HG02759 (cell line): Measurements from ENCODE around the gene COG5.

Source experiments
- ATAC-seq: cut with Tn5 transposase; IDR thresholded peaks from one replicate; pipeline ENCODE4 v1.9.1; 2021; ENCODE audit warnings: mild to moderate bottlenecking, moderate library complexity; ENCODE audit not compliant: unreplicated experiment

COG5 gene

GRCh38 chr7:107563775-107564552 lies at the start of gene COG5, which contains the start of gene DUS4L:
COG5 (minus strand) TSS chr7:107563920; CDS start chr7:107563896, 24 bp downstream.
DUS4L (plus strand) TSS chr7:107563971; CDS start chr7:107567071, 3,100 bp downstream.
- ATAC-seq = peak; percentile 97

- ATAC-seq = no peak
These were observed 49.7 kb upstream of the COG5 start for GRCh38 chr7:107613439-107613838.

- no peak for ATAC-seq
These were observed 46.6 kb upstream of the COG5 start for GRCh38 chr7:107610323-107610722.

- ATAC-seq = no peak
These were observed 46.1 kb upstream of the COG5 start for GRCh38 chr7:107609811-107610261.

- no peak for ATAC-seq
These were observed 42.6 kb upstream of the COG5 start for GRCh38 chr7:107606303-107606702.

- no peak for ATAC-seq
These were observed 41.6 kb upstream of the COG5 start for GRCh38 chr7:107605218-107605815.

- ATAC-seq = no peak
These were observed 37.1 kb upstream of the COG5 start for GRCh38 chr7:107600816-107601215.

GRCh38 chr7:107599262-107599661 lies 35.5 kb upstream of the COG5 start:
- ATAC-seq = no peak

- ATAC-seq = no peak
These were observed 34.2 kb upstream of the COG5 start for GRCh38 chr7:107597953-107598352.

- ATAC-seq = no peak
These were observed 33.8 kb upstream of the COG5 start for GRCh38 chr7:107597582-107597916.

- no peak for ATAC-seq
These were observed 33.3 kb upstream of the COG5 start for GRCh38 chr7:107596881-107597581.

- ATAC-seq = no peak
These were observed 31.4 kb upstream of the COG5 start for GRCh38 chr7:107594961-107595737.

- ATAC-seq = no peak
These were observed 29.3 kb upstream of the COG5 start for GRCh38 chr7:107593025-107593410.

GRCh38 chr7:107592361-107593024 lies 28.8 kb upstream of the COG5 start:
- no peak for ATAC-seq

GRCh38 chr7:107591421-107591820 lies 27.7 kb upstream of the COG5 start:
- no peak for ATAC-seq

- no peak for ATAC-seq
These were observed 24.9 kb upstream of the COG5 start for GRCh38 chr7:107588529-107589130.

GRCh38 chr7:107584716-107585115 lies 21.0 kb upstream of the COG5 start:
- no peak for ATAC-seq

GRCh38 chr7:107582875-107583274 lies 19.2 kb upstream of the COG5 start:
- ATAC-seq = no peak

GRCh38 chr7:107581387-107582013 lies 17.8 kb upstream of the COG5 start:
- ATAC-seq = no peak
